GM18873 (cell line): ENCODE measurements around the gene FUZ.

Experiments
- ATAC-seq: cut with Tn5 transposase; IDR thresholded peaks from one replicate; pipeline ENCODE4 v1.9.1; 2021; ENCODE audit warnings: mild to moderate bottlenecking, moderate library complexity, moderate number of reproducible peaks; ENCODE audit not compliant: unreplicated experiment, low FRiP score

The FUZ gene

GRCh38 chr19:49763230-49763629, 49.9 kb downstream of the FUZ start, which contains the start of gene TSKS:
Gene TSKS (minus strand): TSS chr19:49763306. CDS start chr19:49763247, 59 bp downstream.
- no peak for ATAC-seq

- ATAC-seq: no peak
Measured at GRCh38 chr19:49761625-49762311, 51.3 kb downstream of the FUZ start.

- no peak for ATAC-seq
Measured at GRCh38 chr19:49761249-49761624, 51.9 kb downstream of the FUZ start.

GRCh38 chr19:49758292-49758691, 54.8 kb downstream of the FUZ start:
- no peak for ATAC-seq
